ENCODE data around the gene BAG2.

The BAG2 gene

GRCh38 chr6:57224769-57225515 lies 52.8 kb downstream of the BAG2 start:
- DNase-seq: no peak

GRCh38 chr6:57226221-57226620 lies 54.1 kb downstream of the BAG2 start:
- no peak for DNase-seq
